Peyer's patch (tissue), 4 donors: Measurements from ENCODE around the gene MASP1.

Experiments
- POLR2A ChIP-seq, 2 donors: fragments of 450-650 bp; IDR thresholded peaks; one replicate each; pipeline ENCODE4 v1.5.1; 2017; ENCODE audit warnings: antibody characterized with exemption in 2 of 2, mild to moderate bottlenecking in 2 of 2, moderate library complexity in 2 of 2
- TF ChIP-seq, protein P1 (sequence below), 6 experiments: fragments of 450-650 bp in 4 of 6; fragments of 200-600 bp in 2 of 6; sonication (generic) in 1 of 6; IDR thresholded peaks; one replicate each; pipeline ENCODE4 v1.5.1; 2017 to 2019; ENCODE audit warnings: antibody characterized with exemption in 6 of 6, mild to moderate bottlenecking in 3 of 6, moderate library complexity in 1 of 6

DNA sequence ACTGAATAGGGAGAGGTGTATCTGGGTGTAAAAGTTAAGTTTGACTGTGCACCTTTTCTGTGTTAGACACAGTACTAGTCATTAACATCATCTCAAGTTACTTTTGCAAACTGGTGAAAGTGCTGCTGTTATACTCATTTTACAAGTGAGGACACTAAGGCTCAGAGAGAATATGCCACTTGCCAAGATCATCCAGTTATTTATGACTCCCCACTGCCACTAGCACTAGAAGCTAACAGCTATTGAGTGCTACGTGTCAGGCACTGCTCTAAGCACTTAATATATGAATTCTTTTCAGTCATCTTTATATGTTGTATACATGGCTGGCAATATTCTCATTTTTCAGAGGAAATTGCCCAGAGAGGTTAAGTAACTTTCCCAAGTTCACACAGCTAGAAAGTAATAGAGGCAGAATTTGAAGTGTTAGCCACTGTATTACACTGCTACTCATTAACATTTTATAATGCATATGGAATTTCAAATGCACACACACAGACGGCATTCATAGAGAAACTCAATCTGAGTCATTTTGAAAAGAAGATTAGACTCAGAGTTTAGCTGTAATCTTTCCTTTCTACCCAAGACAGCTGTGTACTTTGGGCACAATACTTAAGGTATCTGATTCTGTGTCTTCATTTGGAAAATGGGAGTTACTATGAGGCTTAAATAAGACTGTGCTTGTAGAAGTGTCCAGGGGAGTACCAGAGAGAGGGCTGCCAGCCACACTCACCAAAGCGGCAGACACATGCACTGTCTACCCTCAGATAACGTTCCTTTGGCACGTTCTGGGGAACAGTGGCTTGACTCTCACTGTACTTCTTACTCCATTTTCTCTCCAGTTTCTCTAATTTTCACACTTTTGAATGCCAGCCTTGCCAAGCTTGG is 1.3 kb upstream of the MASP1 start:
- TF ChIP-seq POLR2A (IDR thresholded peaks at IDR 0.05): no peak
- TF ChIP-seq, protein P1, sequence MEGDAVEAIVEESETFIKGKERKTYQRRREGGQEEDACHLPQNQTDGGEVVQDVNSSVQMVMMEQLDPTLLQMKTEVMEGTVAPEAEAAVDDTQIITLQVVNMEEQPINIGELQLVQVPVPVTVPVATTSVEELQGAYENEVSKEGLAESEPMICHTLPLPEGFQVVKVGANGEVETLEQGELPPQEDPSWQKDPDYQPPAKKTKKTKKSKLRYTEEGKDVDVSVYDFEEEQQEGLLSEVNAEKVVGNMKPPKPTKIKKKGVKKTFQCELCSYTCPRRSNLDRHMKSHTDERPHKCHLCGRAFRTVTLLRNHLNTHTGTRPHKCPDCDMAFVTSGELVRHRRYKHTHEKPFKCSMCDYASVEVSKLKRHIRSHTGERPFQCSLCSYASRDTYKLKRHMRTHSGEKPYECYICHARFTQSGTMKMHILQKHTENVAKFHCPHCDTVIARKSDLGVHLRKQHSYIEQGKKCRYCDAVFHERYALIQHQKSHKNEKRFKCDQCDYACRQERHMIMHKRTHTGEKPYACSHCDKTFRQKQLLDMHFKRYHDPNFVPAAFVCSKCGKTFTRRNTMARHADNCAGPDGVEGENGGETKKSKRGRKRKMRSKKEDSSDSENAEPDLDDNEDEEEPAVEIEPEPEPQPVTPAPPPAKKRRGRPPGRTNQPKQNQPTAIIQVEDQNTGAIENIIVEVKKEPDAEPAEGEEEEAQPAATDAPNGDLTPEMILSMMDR (IDR thresholded peaks at IDR 0.05): no peak
